Measurements from ENCODE around the gene SPATA31E1.
"Not testable (repeated sequence)": the region's sequence is repeated elsewhere in the genome, so short reads cannot be mapped to it uniquely, and the experiment has no call there.

Gene SPATA31E1

GRCh38 chr9:87882627-87883026, at the start of gene SPATA31E1:
Gene SPATA31E1, plus strand, starts transcription at chr9:87882877. Its CDS starts 15 bp downstream, at chr9:87882892.
- DNase-seq: no peak

- no peak for DNase-seq
Measured at GRCh38 chr9:87834357-87834756, 48.3 kb upstream of the SPATA31E1 start.

GRCh38 chr9:87836536-87836935, 46.1 kb upstream of the SPATA31E1 start:
- DNase-seq: no peak

GRCh38 chr9:87836951-87837705, 45.5 kb upstream of the SPATA31E1 start:
- DNase-seq: no peak

- no peak for DNase-seq
Measured at GRCh38 chr9:87840134-87840533, 42.5 kb upstream of the SPATA31E1 start.

GRCh38 chr9:87842878-87843585, 39.6 kb upstream of the SPATA31E1 start:
- DNase-seq: no peak

GRCh38 chr9:87844506-87844905, 38.2 kb upstream of the SPATA31E1 start:
- no peak for DNase-seq

GRCh38 chr9:87847817-87848216, 34.9 kb upstream of the SPATA31E1 start:
- not testable (repeated sequence) for DNase-seq

GRCh38 chr9:87849144-87849758, 33.4 kb upstream of the SPATA31E1 start:
- DNase-seq: no peak

GRCh38 chr9:87850391-87850790, 32.3 kb upstream of the SPATA31E1 start:
- DNase-seq: no peak

GRCh38 chr9:87851186-87851585, 31.5 kb upstream of the SPATA31E1 start:
- not testable (repeated sequence) for DNase-seq

- DNase-seq: no peak
Measured at GRCh38 chr9:87853302-87853701, 29.4 kb upstream of the SPATA31E1 start.

GRCh38 chr9:87853876-87854579, 28.6 kb upstream of the SPATA31E1 start:
- no peak for DNase-seq

- no peak for DNase-seq
Measured at GRCh38 chr9:87854580-87854955, 28.1 kb upstream of the SPATA31E1 start.

- no peak for DNase-seq
Measured at GRCh38 chr9:87855061-87855460, 27.6 kb upstream of the SPATA31E1 start.

- no peak for DNase-seq
Measured at GRCh38 chr9:87857141-87857947, 25.3 kb upstream of the SPATA31E1 start.

- no peak for DNase-seq
Measured at GRCh38 chr9:87857948-87858335, 24.7 kb upstream of the SPATA31E1 start.

GRCh38 chr9:87859137-87859536, 23.5 kb upstream of the SPATA31E1 start:
- no peak for DNase-seq

- no peak for DNase-seq
Measured at GRCh38 chr9:87859786-87860185, 22.9 kb upstream of the SPATA31E1 start.

GRCh38 chr9:87861332-87861731, 21.3 kb upstream of the SPATA31E1 start:
- DNase-seq: no peak

GRCh38 chr9:87862536-87863268, 20.0 kb upstream of the SPATA31E1 start:
- no peak for DNase-seq
